A673 (cell line): Measurements from ENCODE around the gene DHX34.

Experiments used
- EZH2 ChIP-seq: fragments of 200-600 bp; sonication (generic); IDR thresholded peaks from 2 replicates; pipeline ENCODE4 v1.6.1; 2017; ENCODE audit warnings: borderline replicate concordance, low read depth, mild to moderate bottlenecking, mixed read lengths, antibody characterized with exemption, low read length; ENCODE audit not compliant: poor library complexity, severe bottlenecking
- TF ChIP-seq, protein P1 (sequence below): fragments of 300-800, 200-600 bp; sonication (generic); conservative IDR thresholded peaks from 2 replicates; pipeline ENCODE4 v1.5.1; 2017; ENCODE audit warnings: low read depth, mild to moderate bottlenecking, antibody characterized with exemption, low read length, moderate library complexity, mixed read lengths

- TF ChIP-seq, protein P1, sequence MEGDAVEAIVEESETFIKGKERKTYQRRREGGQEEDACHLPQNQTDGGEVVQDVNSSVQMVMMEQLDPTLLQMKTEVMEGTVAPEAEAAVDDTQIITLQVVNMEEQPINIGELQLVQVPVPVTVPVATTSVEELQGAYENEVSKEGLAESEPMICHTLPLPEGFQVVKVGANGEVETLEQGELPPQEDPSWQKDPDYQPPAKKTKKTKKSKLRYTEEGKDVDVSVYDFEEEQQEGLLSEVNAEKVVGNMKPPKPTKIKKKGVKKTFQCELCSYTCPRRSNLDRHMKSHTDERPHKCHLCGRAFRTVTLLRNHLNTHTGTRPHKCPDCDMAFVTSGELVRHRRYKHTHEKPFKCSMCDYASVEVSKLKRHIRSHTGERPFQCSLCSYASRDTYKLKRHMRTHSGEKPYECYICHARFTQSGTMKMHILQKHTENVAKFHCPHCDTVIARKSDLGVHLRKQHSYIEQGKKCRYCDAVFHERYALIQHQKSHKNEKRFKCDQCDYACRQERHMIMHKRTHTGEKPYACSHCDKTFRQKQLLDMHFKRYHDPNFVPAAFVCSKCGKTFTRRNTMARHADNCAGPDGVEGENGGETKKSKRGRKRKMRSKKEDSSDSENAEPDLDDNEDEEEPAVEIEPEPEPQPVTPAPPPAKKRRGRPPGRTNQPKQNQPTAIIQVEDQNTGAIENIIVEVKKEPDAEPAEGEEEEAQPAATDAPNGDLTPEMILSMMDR = no peak
- TF ChIP-seq EZH2 = no peak
These were observed 1.5 kb downstream of the DHX34 start for GRCh38 chr19:47350630-47351029.
